A549 (cell line): ENCODE measurements around the gene CYP2E1.
"Not testable (repeated sequence)": the region's sequence is repeated elsewhere in the genome, so short reads cannot be mapped to it uniquely, and the experiment has no call there.

ENCODE experiments used
- HDAC2 ChIP-seq: fragments of 200-600 bp; sonication (generic); IDR thresholded peaks from 2 replicates; pipeline ENCODE4 v1.6.1; 2016
- RCOR1 ChIP-seq: fragments of 150-350 bp; IDR thresholded peaks from 2 replicates; pipeline ENCODE4 v1.6.1; 2014; ENCODE audit warnings: antibody characterized with exemption, low read length, low read depth
- TF ChIP-seq, protein P1 (sequence below): fragments of >200 bp; sonication (Bioruptor Twin); formaldehyde crosslinking; IDR thresholded peaks from 3 replicates; pipeline ENCODE4 v1.5.1; 2016
- TF ChIP-seq, protein P2 (sequence below): fragments of 250-450 bp; sonication (Bioruptor Pico); IDR thresholded peaks from 2 replicates; pipeline ENCODE4 v1.5.0; 2021; ENCODE audit warnings: mild to moderate bottlenecking, moderate library complexity, borderline replicate concordance

DNA sequence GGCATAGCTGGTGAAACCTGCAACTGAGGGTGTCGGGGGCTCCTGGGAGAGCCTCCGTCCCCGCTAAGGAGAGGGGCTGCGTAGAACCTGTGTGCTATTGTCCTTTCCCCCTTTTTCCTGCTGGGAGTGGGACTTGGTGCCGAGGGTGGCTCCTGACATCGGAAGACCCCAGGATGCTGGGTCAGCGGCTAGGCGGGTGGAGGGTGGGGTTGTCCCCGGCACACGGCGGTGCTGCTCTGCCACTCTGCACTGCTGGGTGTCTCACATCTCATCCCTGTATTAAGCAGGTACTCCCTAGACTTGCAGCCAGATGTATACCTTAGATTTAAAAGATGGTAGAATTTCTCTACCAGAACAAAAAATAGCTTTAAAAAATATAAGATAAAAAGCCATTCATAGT, 44.9 kb downstream of the CYP2E1 start:
- TF ChIP-seq, protein P1, sequence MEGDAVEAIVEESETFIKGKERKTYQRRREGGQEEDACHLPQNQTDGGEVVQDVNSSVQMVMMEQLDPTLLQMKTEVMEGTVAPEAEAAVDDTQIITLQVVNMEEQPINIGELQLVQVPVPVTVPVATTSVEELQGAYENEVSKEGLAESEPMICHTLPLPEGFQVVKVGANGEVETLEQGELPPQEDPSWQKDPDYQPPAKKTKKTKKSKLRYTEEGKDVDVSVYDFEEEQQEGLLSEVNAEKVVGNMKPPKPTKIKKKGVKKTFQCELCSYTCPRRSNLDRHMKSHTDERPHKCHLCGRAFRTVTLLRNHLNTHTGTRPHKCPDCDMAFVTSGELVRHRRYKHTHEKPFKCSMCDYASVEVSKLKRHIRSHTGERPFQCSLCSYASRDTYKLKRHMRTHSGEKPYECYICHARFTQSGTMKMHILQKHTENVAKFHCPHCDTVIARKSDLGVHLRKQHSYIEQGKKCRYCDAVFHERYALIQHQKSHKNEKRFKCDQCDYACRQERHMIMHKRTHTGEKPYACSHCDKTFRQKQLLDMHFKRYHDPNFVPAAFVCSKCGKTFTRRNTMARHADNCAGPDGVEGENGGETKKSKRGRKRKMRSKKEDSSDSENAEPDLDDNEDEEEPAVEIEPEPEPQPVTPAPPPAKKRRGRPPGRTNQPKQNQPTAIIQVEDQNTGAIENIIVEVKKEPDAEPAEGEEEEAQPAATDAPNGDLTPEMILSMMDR, result not testable (repeated sequence)
- not testable (repeated sequence) for TF ChIP-seq RCOR1, HDAC2
- TF ChIP-seq, protein P2, sequence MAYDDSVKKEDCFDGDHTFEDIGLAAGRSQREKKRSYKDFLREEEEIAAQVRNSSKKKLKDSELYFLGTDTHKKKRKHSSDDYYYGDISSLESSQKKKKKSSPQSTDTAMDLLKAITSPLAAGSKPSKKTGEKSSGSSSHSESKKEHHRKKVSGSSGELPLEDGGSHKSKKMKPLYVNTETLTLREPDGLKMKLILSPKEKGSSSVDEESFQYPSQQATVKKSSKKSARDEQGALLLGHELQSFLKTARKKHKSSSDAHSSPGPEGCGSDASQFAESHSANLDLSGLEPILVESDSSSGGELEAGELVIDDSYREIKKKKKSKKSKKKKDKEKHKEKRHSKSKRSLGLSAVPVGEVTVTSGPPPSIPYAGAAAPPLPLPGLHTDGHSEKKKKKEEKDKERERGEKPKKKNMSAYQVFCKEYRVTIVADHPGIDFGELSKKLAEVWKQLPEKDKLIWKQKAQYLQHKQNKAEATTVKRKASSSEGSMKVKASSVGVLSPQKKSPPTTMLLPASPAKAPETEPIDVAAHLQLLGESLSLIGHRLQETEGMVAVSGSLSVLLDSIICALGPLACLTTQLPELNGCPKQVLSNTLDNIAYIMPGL (CRISPR knock-in tag), result not testable (repeated sequence)
